Endothelial cell of coronary artery (primary cell): ENCODE results near the gene NPS. TPM values are rescaled to one million over a fixed set of nuclear protein-coding genes. Genes with fewer than 3 reads are reported as not detected.

Experiments
- total RNA-seq: library from RNA; depleted of rRNA; stranded (reverse); fragments of >200 nt; gene quantifications from 2 replicates; pipeline ENCODE4 v1.2.3, GENCODE V29; 2014

NPS gene, protein sequence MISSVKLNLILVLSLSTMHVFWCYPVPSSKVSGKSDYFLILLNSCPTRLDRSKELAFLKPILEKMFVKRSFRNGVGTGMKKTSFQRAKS
- not detected in 2 replicates for total RNA-seq

DNA sequence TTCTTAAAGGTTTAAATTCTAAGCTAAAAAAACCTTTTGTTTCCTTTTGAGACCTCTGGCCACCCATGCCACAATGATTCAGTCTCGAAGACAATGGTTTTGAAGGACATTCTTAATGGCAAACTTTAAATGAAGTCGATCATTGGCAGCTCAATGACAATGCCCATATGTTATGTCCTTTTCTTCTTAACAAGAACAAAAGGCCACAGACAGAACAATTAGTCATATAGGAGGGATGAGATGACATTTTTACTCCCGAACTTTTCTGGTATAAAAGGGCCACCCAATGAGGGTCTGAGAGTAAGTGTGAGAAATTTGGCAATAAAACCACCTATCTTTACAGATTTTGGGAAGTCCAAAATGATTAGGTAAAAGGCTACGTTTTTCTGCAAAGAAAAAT is at the start of gene NPS:
TSS of gene NPS (plus strand) at position 301 of the 400 bp plus-strand sequence. CDS start at position 361, 60 bp downstream.

Other genes starting within 250 kb of the NPS start
- gene FOXI2, start 187.9 kb downstream of the NPS start, total RNA-seq = not detected in 2 replicates